Suprapubic skin (tissue), 3 donors: ENCODE results near the gene PUM2.

ENCODE experiments used
- EP300 ChIP-seq: sonication (generic); formaldehyde crosslinking; IDR thresholded peaks from one replicate; pipeline ENCODE4 v1.6.1; 2017; ENCODE audit warnings: antibody characterized with exemption
- POLR2A ChIP-seq, 2 donors: fragments of 450-650 bp; IDR thresholded peaks; one replicate each; pipeline ENCODE4 v1.6.1; 2017; ENCODE audit warnings: antibody characterized with exemption in 2 of 2, mild to moderate bottlenecking in 2 of 2, moderate library complexity in 2 of 2
- TF ChIP-seq, protein P1 (sequence below), 2 donors: fragments of 200-600 bp in 1 of 2; fragments of 450-650 bp in 1 of 2; sonication (generic) in 1 of 2; IDR thresholded peaks; one replicate each; pipeline ENCODE4 v1.5.1; 2016 to 2019; ENCODE audit warnings: antibody characterized with exemption in 2 of 2, mild to moderate bottlenecking in 1 of 2, moderate library complexity in 1 of 2

DNA sequence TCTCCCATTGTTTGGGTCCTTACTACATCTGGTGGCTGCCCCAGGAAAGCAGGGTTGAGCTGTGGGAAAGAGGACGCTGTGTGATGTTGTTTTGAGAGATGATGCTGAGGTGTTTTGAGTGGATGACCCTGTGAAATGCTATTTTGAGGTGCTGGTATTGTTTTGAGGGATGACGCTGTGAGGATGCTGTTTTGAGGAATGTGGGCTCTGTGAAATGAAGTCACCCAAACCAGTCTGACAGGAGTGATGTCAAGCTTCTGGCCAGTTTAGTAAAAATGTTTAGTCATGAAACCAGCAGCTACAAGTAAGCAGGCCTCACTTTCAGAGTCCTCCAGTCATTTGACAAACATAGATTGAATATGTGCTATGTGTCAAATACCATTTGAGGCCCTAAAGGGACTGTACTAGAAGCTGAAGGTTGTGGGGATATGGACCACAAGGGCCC is 16.1 kb upstream of the PUM2 start:
- TF ChIP-seq, protein P1, sequence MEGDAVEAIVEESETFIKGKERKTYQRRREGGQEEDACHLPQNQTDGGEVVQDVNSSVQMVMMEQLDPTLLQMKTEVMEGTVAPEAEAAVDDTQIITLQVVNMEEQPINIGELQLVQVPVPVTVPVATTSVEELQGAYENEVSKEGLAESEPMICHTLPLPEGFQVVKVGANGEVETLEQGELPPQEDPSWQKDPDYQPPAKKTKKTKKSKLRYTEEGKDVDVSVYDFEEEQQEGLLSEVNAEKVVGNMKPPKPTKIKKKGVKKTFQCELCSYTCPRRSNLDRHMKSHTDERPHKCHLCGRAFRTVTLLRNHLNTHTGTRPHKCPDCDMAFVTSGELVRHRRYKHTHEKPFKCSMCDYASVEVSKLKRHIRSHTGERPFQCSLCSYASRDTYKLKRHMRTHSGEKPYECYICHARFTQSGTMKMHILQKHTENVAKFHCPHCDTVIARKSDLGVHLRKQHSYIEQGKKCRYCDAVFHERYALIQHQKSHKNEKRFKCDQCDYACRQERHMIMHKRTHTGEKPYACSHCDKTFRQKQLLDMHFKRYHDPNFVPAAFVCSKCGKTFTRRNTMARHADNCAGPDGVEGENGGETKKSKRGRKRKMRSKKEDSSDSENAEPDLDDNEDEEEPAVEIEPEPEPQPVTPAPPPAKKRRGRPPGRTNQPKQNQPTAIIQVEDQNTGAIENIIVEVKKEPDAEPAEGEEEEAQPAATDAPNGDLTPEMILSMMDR (IDR thresholded peaks at IDR 0.05): no peak
- TF ChIP-seq EP300: no peak
- no peak for TF ChIP-seq POLR2A (IDR thresholded peaks at IDR 0.05)
